H1 (cell line): ENCODE measurements around the gene CNOT6L. TPM values are rescaled to one million over a fixed set of nuclear protein-coding genes. Genes with fewer than 3 reads are reported as not detected.

ENCODE experiments used
- RBBP5 ChIP-seq: IDR thresholded peaks from 2 replicates; pipeline ENCODE4 v1.7.1; 2012; ENCODE audit warnings: low read depth, mild to moderate bottlenecking, inconsistent platforms, low read length, moderate library complexity, borderline replicate concordance
- polyA plus RNA-seq, 7 experiments: library from polyadenylated mRNA; depleted of rRNA in 3 of 7; stranded (reverse) in 5 of 7; unstranded in 2 of 7; fragments of >200 nt in 5 of 7; fragments of 200-250 nt in 2 of 7; gene quantifications; 1 replicate in 5 of 7; 2 replicates in 1 of 7; 4 replicates in 1 of 7; pipeline versions ENCODE4 v1.2.1 to v1.2.3, GENCODE V29; 2011 to 2013; ENCODE audit warnings: missing spikeins in 2 of 7, mixed read lengths in 2 of 7
- total RNA-seq: library from RNA; stranded (reverse); fragmentation: NEBNext Ultra II Directional; extraction: Animal tissue kit (Norgen Biotek cat#: 25700); gene quantifications from 2 replicates; pipeline ENCODE4 v1.2.1, GENCODE V29; 2021

CNOT6L gene
- total and polyA plus RNA-seq, 2 of the 8 experiments (the other 6 are each of a cell fraction or from before 2014, with no cell fraction given): 2.0 to 22.4 TPM

DNA sequence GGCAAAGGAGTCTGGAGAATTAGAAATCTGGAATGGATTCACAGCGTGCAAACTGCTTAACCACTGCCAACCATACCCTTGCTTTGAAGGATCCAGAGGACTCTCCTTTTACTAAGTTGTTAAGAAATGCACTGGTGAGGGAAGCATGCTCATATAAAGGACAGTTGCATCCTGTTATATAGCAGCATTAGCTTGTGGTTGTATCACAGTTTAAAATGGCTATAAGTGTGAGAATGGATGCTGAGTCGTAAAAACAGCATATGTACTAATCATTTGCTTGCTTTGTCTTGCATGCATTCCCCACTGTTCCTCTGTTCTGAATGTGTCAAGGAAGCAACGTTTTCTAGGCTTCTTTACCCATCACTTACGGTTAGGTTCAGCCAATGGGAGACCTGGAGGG, 112.5 kb downstream of the CNOT6L start (continued):
- TF ChIP-seq RBBP5: no peak
